H9 (cell line): ENCODE measurements around the gene MAPKAPK2. TPM values are rescaled to one million over a fixed set of nuclear protein-coding genes. Genes with fewer than 3 reads are reported as not detected.

Source experiments
- DNase-seq: peaks from one replicate; pipeline ENCODE4 v3.0.0-alpha.2; 2017
- H2AFZ ChIP-seq: one replicate; pipeline ENCODE4 v1.6.1; 2013; ENCODE audit warnings: mild to moderate bottlenecking, low read length, control low read depth, moderate library complexity
- H2AK5ac ChIP-seq: 2 replicates; pipeline ENCODE4 v1.6.1; 2013; ENCODE audit warnings: low read length, control low read depth, mixed read lengths; ENCODE audit not compliant: insufficient read length
- H2BK120ac ChIP-seq: one replicate; pipeline ENCODE4 v1.6.1; 2013; ENCODE audit warnings: low read depth, mild to moderate bottlenecking, low read length, control low read depth, inconsistent platforms; ENCODE audit not compliant: poor library complexity, severe bottlenecking
- H2BK12ac ChIP-seq: 2 replicates; pipeline ENCODE4 v1.6.1; 2013; ENCODE audit warnings: low read length, control low read depth, mixed read lengths, low read depth; ENCODE audit not compliant: insufficient read length
- H2BK15ac ChIP-seq: 2 replicates; pipeline ENCODE4 v1.6.1; 2013; ENCODE audit warnings: low read depth, low read length, control low read depth
- H2BK20ac ChIP-seq: one replicate; pipeline ENCODE4 v1.6.1; 2013; ENCODE audit warnings: low read depth, mild to moderate bottlenecking, low read length, control low read depth, inconsistent platforms; ENCODE audit not compliant: poor library complexity, severe bottlenecking
- H2BK5ac ChIP-seq: 2 replicates; pipeline ENCODE4 v1.6.1; 2013; ENCODE audit warnings: low read length, control low read depth, mixed read lengths; ENCODE audit not compliant: insufficient read length
- H3K14ac ChIP-seq: 2 replicates; pipeline ENCODE4 v1.6.1; 2013; ENCODE audit warnings: low read length, control low read depth; ENCODE audit not compliant: insufficient read depth
- H3K18ac ChIP-seq: 2 replicates; pipeline ENCODE4 v1.6.1; 2013; ENCODE audit warnings: low read depth, mild to moderate bottlenecking, mixed read lengths, low read length, control low read depth; ENCODE audit not compliant: insufficient read length
- H3K23ac ChIP-seq: 2 replicates; pipeline ENCODE4 v1.6.1; 2013; ENCODE audit warnings: low read length, control low read depth, mixed read lengths, low read depth; ENCODE audit not compliant: insufficient read length
- H3K23me2 ChIP-seq: 2 replicates; pipeline ENCODE4 v1.6.1; 2013; ENCODE audit warnings: low read depth, mild to moderate bottlenecking, mixed read lengths, low read length, control low read depth; ENCODE audit not compliant: insufficient read length, poor library complexity, severe bottlenecking
- H3K27ac ChIP-seq: 2 replicates; pipeline ENCODE4 v1.5.1; 2013; ENCODE audit warnings: low read length, control low read depth, mixed read lengths, low read depth; ENCODE audit not compliant: insufficient read length
- H3K27me3 ChIP-seq: 2 replicates; pipeline ENCODE4 v1.6.1; 2013; ENCODE audit warnings: low read length, control low read depth, inconsistent platforms; ENCODE audit not compliant: insufficient read depth
- H3K4ac ChIP-seq: 2 replicates; pipeline ENCODE4 v1.6.1; 2013; ENCODE audit warnings: low read depth, mild to moderate bottlenecking, control low read depth, inconsistent platforms, low read length, moderate library complexity
- H3K4me1 ChIP-seq: 2 replicates; pipeline ENCODE4 v1.6.1; 2013; ENCODE audit warnings: low read length, control low read depth, inconsistent platforms; ENCODE audit not compliant: insufficient read depth
- H3K4me2 ChIP-seq: 2 replicates; pipeline ENCODE4 v1.6.1; 2013; ENCODE audit warnings: low read length, control low read depth, mixed read lengths; ENCODE audit not compliant: insufficient read length, insufficient read depth
- H3K56ac ChIP-seq: 2 replicates; pipeline ENCODE4 v1.6.1; 2013; ENCODE audit warnings: low read depth, mild to moderate bottlenecking, mixed read lengths, low read length, control low read depth; ENCODE audit not compliant: insufficient read length
- H3K79me1 ChIP-seq: 2 replicates; pipeline ENCODE4 v1.6.1; 2013; ENCODE audit warnings: low read depth, mild to moderate bottlenecking, moderate library complexity, low read length, control low read depth, inconsistent platforms; ENCODE audit not compliant: insufficient read depth, poor library complexity, severe bottlenecking
- H3K79me2 ChIP-seq: 2 replicates; pipeline ENCODE4 v1.6.1; 2013; ENCODE audit warnings: low read length, control low read depth, inconsistent platforms; ENCODE audit not compliant: insufficient read depth
- H3K9ac ChIP-seq: 2 replicates; pipeline ENCODE4 v1.6.1; 2013; ENCODE audit warnings: low read length, control low read depth, mixed read lengths; ENCODE audit not compliant: insufficient read length; ENCODE audit errors: extremely low read depth
- H3K9me3 ChIP-seq: one replicate; pipeline ENCODE4 v1.6.1; 2013; ENCODE audit warnings: low read depth, low read length, inconsistent platforms; ENCODE audit not compliant: control insufficient read depth
- H3T11ph ChIP-seq: one replicate; pipeline ENCODE4 v1.6.1; 2013; ENCODE audit warnings: mild to moderate bottlenecking, low read length, control low read depth, inconsistent platforms
- H4K20me1 ChIP-seq: one replicate; pipeline ENCODE4 v1.6.1; 2013; ENCODE audit not compliant: control insufficient read depth, insufficient read length, insufficient read depth
- H4K5ac ChIP-seq: 2 replicates; pipeline ENCODE4 v1.6.1; 2013; ENCODE audit warnings: low read depth, mild to moderate bottlenecking, mixed read lengths, low read length, control low read depth; ENCODE audit not compliant: insufficient read length
- H4K8ac ChIP-seq: replicated peaks from 2 replicates; pipeline ENCODE4 v1.6.1; 2013; ENCODE audit warnings: low read length, control low read depth, mixed read lengths, low read depth; ENCODE audit not compliant: insufficient read length
- H4K91ac ChIP-seq: 2 replicates; pipeline ENCODE4 v1.6.1; 2013; ENCODE audit warnings: low read depth, mild to moderate bottlenecking, moderate library complexity, mixed read lengths, low read length, control low read depth; ENCODE audit not compliant: insufficient read length
- H3K27ac Mint-ChIP-seq, 3 experiments: 2 replicates in 2 of 3; 3 replicates in 1 of 3; pipeline ENCODE4 v1.8.0; 2020 to 2021; ENCODE audit warnings: mixed read lengths in 3 of 3, mild to moderate bottlenecking in 1 of 3, moderate library complexity in 1 of 3
- H3K27me3 Mint-ChIP-seq: 2 replicates; pipeline ENCODE4 v1.8.0; 2021; ENCODE audit warnings: low read depth, mild to moderate bottlenecking, moderate library complexity, mixed read lengths
- H3K36me3 Mint-ChIP-seq, 3 experiments: 2 replicates in 2 of 3; 3 replicates in 1 of 3; pipeline ENCODE4 v1.8.0; 2020 to 2021; ENCODE audit warnings: low read depth in 3 of 3, mixed read lengths in 3 of 3; ENCODE audit not compliant: insufficient read depth in 1 of 3
- H3K4me1 Mint-ChIP-seq, 2 experiments: 2 replicates each; pipeline ENCODE4 v1.8.0; 2020; ENCODE audit warnings: mixed read lengths in 2 of 2
- H3K4me3 Mint-ChIP-seq, 2 experiments: 2 replicates in 1 of 2; 3 replicates in 1 of 2; pipeline ENCODE4 v1.8.0; 2020 to 2021; ENCODE audit warnings: mild to moderate bottlenecking in 2 of 2, mixed read lengths in 2 of 2, moderate library complexity in 1 of 2
- H3K9me3 Mint-ChIP-seq, 2 experiments: 2 replicates in 1 of 2; 3 replicates in 1 of 2; pipeline ENCODE4 v1.8.0; 2020; ENCODE audit warnings: mild to moderate bottlenecking in 2 of 2, mixed read lengths in 2 of 2, moderate library complexity in 1 of 2
- WGBS: extraction: QIAGEN DNeasy Blood & Tissue Kit; methylation state at CpG from one replicate; pipeline ENCODE4 v1.1.7; 2013; ENCODE audit warnings: missing lambda C conversion rate, low lambda C conversion rate, mixed read lengths; ENCODE audit not compliant: insufficient read length; ENCODE audit errors: extremely low coverage; 5-methylcytosine and 5-hydroxymethylcytosine counted together
- total RNA-seq: library from RNA; stranded (reverse); gene quantifications from 2 replicates; pipeline ENCODE4 v1.2.1, GENCODE V29; 2021
- TF ChIP-seq, protein P1 (sequence below): fragments of 200-600 bp; sonication (generic); conservative IDR thresholded peaks from 3 replicates; pipeline ENCODE4 v1.8.0; 2021; ENCODE audit warnings: antibody characterized with exemption, mild to moderate bottlenecking

Gene MAPKAPK2
- total RNA-seq, 1 experiment from 2014 or later: 50.1 TPM

DNA sequence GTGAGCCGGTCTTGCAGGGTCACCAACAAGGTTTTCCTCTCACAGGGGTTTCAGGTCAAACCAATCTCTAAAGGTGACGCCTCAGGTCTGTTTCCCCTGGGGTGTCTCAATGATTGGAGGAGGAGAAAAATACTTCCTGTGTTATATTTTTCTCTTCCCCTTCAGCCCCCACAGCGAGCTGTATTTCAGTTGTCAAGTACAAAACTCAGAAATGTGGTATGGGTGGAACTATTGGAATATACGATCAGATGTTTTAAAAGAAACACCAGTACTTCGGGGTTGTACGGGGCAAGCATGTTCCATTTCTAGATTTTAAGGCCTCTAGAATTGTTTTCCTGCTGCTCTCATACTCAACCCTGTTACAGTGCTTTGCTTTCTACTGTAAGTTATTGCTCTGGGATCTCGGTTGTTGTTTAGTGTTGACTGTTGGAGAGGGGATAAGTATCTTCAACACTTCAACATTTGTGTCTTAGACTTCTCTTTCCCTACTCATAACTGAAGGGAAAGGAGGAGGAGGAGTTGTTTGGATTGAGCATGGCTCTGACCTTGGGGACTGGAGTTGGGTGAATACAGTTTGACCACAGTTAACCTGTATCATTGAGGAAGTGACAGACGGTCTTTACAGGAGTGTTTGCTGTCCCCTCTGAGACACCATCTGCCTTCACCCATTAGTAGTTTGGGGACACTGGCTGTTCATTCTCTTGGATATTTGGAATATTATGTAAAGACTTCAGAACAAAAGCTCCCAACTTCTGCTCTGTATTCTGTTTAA is 2.0 kb downstream of the MAPKAPK2 start:
- Histone ChIP-seq H3K79me2 (peaks cover 6% of the 10 kb centered on the region; the same call in 1 of the 2 replicates), H4K91ac (no peak overlapping the region), H2BK20ac (no peak overlapping the region), H3K18ac (no peak overlapping the region), H3K9me3 (no peaks in the 10 kb centered on the region), H3K27ac (no peak overlapping the region), H3K27me3 (peaks cover 23% of the 10 kb centered on the region), H3K4ac (no peak overlapping the region), H3K56ac (no peak overlapping the region), H3K79me1 (peaks cover 6% of the 10 kb centered on the region), H2BK5ac (no peak overlapping the region), H4K8ac (no peak overlapping the region), H3K23me2 (peaks cover 15% of the 10 kb centered on the region), H2AK5ac (no peak overlapping the region), H3K4me2 (peak overlapping the region; percentile 54), H3T11ph (no peak overlapping the region), H2BK12ac (no peak overlapping the region), H4K20me1 (no peaks in the 10 kb centered on the region), H3K14ac (no peak overlapping the region), H3K23ac (no peak overlapping the region), H4K5ac (no peak overlapping the region), H2AFZ (no peak overlapping the region), H2BK15ac (no peak overlapping the region), H2BK120ac (no peak overlapping the region), H3K9ac (no peak overlapping the region), H3K4me1 (peaks cover 13% of the 10 kb centered on the region; the same call in 1 of the 2 replicates)
- peaks cover 0 to 4% (median 0%) of the 10 kb centered on the region in 3 experiments; a peak in 1 of 7 replicates for H3K36me3 Mint-ChIP-seq
- H3K4me1 Mint-ChIP-seq: peaks cover 52 to 60% of the 10 kb centered on the region in 2 experiments
- peaks cover 56% of the 10 kb centered on the region for H3K27me3 Mint-ChIP-seq
- TF ChIP-seq, protein P1, sequence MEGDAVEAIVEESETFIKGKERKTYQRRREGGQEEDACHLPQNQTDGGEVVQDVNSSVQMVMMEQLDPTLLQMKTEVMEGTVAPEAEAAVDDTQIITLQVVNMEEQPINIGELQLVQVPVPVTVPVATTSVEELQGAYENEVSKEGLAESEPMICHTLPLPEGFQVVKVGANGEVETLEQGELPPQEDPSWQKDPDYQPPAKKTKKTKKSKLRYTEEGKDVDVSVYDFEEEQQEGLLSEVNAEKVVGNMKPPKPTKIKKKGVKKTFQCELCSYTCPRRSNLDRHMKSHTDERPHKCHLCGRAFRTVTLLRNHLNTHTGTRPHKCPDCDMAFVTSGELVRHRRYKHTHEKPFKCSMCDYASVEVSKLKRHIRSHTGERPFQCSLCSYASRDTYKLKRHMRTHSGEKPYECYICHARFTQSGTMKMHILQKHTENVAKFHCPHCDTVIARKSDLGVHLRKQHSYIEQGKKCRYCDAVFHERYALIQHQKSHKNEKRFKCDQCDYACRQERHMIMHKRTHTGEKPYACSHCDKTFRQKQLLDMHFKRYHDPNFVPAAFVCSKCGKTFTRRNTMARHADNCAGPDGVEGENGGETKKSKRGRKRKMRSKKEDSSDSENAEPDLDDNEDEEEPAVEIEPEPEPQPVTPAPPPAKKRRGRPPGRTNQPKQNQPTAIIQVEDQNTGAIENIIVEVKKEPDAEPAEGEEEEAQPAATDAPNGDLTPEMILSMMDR: no peak
- WGBS: no CpG with 5 or more reads among the region's 8 CpGs
- H3K4me3 Mint-ChIP-seq: peak overlapping the region; percentile 92 to 93
- no peak overlapping the region for H3K27ac Mint-ChIP-seq
- peaks cover 0 to 2% of the 10 kb centered on the region in 2 experiments; a peak in 1 of 5 replicates for H3K9me3 Mint-ChIP-seq
- DNase-seq: no peak
